OCI-LY3 (cell line): Measurements from ENCODE around the gene MPC2.

Source experiments
- H2AFZ ChIP-seq: fragments of 200-600, 300-600 bp; shearing (Covaris generic); 2 replicates; pipeline ENCODE4 v1.6.0; 2014; ENCODE audit warnings: antibody characterized with exemption, low read depth, low read length
- H3K27ac ChIP-seq: fragments of 200-600, 300-600 bp; sonication (generic); 2 replicates; pipeline ENCODE4 v1.5.1; 2014; ENCODE audit warnings: mild to moderate bottlenecking, low read length, moderate library complexity, mixed read lengths
- H3K27me3 ChIP-seq: fragments of 200-600, 300-600 bp; sonication (generic); 2 replicates; pipeline ENCODE4 v1.6.1; 2014; ENCODE audit warnings: low read depth, low read length, mixed read lengths
- H3K36me3 ChIP-seq: fragments of 200-600, 300-600 bp; sonication (generic); replicated peaks from 2 replicates; pipeline ENCODE3; 2014; ENCODE audit warnings: low read depth, low read length, mixed read lengths
- H3K4me1 ChIP-seq: fragments of 300-600, 200-600 bp; sonication (generic); 2 replicates; pipeline ENCODE4 v1.6.1; 2014; ENCODE audit warnings: low read length, mixed read lengths
- H3K4me2 ChIP-seq: fragments of 200-600, 300-600 bp; sonication (generic); 2 replicates; pipeline ENCODE4 v1.6.1; 2014; ENCODE audit warnings: low read length, mixed read lengths
- H3K4me3 ChIP-seq: fragments of 300-600, 200-600 bp; sonication (generic); 2 replicates; pipeline ENCODE4 v1.5.1; 2014; ENCODE audit warnings: antibody characterized with exemption, mild to moderate bottlenecking, low read length, moderate library complexity
- H3K79me2 ChIP-seq: fragments of 300-600, 200-600 bp; shearing (Covaris generic); 2 replicates; pipeline ENCODE4 v1.6.1; 2014; ENCODE audit warnings: mild to moderate bottlenecking, low read length, mixed read lengths
- H3K9ac ChIP-seq: fragments of 300-600, 200-600 bp; shearing (Covaris generic); 2 replicates; pipeline ENCODE4 v1.6.0; 2014; ENCODE audit warnings: mild to moderate bottlenecking, low read length, moderate library complexity
- H3K9me3 ChIP-seq: fragments of 200-600, 300-600 bp; shearing (Covaris generic); 2 replicates; pipeline ENCODE4 v1.6.1; 2014; ENCODE audit warnings: low read length, mixed read lengths; ENCODE audit not compliant: insufficient read depth
- H4K20me1 ChIP-seq: fragments of 200-600, 300-600 bp; sonication (generic); 2 replicates; pipeline ENCODE4 v1.6.1; 2016; ENCODE audit warnings: low read length, mixed read lengths; ENCODE audit not compliant: insufficient read depth
- CTCF ChIP-seq: fragments of 200-600, 300-600 bp; sonication (generic); IDR thresholded peaks from 2 replicates; pipeline ENCODE4 v1.5.1; 2014; ENCODE audit warnings: antibody characterized with exemption, low read length, low read depth
- EZH2phosphoT487 ChIP-seq: fragments of 200-600 bp; shearing (Covaris generic); IDR thresholded peaks from 2 replicates; pipeline ENCODE4 v1.6.1; 2018; ENCODE audit warnings: antibody characterized with exemption, mixed run types, low read depth

The MPC2 gene

GRCh38 chr1:167966050-167966449 lies 29.2 kb upstream of the MPC2 start:
- H3K9ac ChIP-seq: no peak overlapping the region
- no peaks in the 10 kb centered on the region for H3K9me3 ChIP-seq
- peaks cover 15% of the 10 kb centered on the region; the same call in 1 of the 2 replicates for H3K79me2 ChIP-seq
- TF ChIP-seq CTCF (no peak), EZH2phosphoT487 (no peak)
- H3K4me1 ChIP-seq: no peaks in the 10 kb centered on the region
- no peak overlapping the region for H3K4me3 ChIP-seq
- no peaks in the 10 kb centered on the region for H3K27me3 ChIP-seq
- no peak overlapping the region for H3K27ac ChIP-seq
- no peak overlapping the region for H2AFZ ChIP-seq
- no peak overlapping the region for H3K4me2 ChIP-seq
- peaks cover 13% of the 10 kb centered on the region for H3K36me3 ChIP-seq
- H4K20me1 ChIP-seq: 0 out of 2 replicates have a peak, but pooled peaks cover 2% of the 10 kb centered on the region

- Histone ChIP-seq H3K4me3 (no peak overlapping the region), H3K27me3 (no peaks in the 10 kb centered on the region), H3K79me2 (peaks cover 15% of the 10 kb centered on the region; the same call in 1 of the 2 replicates), H3K9ac (no peak overlapping the region), H3K4me2 (no peak overlapping the region), H4K20me1 (0 out of 2 replicates have a peak, but pooled peaks cover 3% of the 10 kb centered on the region), H2AFZ (no peak overlapping the region), H3K9me3 (no peaks in the 10 kb centered on the region), H3K27ac (no peak overlapping the region), H3K4me1 (no peaks in the 10 kb centered on the region), H3K36me3 (peaks cover 13% of the 10 kb centered on the region)
- no peak for TF ChIP-seq CTCF
- TF ChIP-seq EZH2phosphoT487: no peak
These were observed 27.8 kb upstream of the MPC2 start for GRCh38 chr1:167964646-167965045.

- peaks cover 19% of the 10 kb centered on the region for H3K36me3 ChIP-seq
- H3K27ac ChIP-seq: no peak overlapping the region
- no peak for TF ChIP-seq CTCF
- TF ChIP-seq EZH2phosphoT487: no peak
- 0 out of 2 replicates have a peak, but pooled peaks cover 14% of the 10 kb centered on the region for H4K20me1 ChIP-seq
- no peak overlapping the region for H3K9ac ChIP-seq
- H3K27me3 ChIP-seq: no peaks in the 10 kb centered on the region
- H2AFZ ChIP-seq: no peak overlapping the region
- H3K4me3 ChIP-seq: no peak overlapping the region
- H3K79me2 ChIP-seq: peaks cover 8% of the 10 kb centered on the region
- H3K9me3 ChIP-seq: no peaks in the 10 kb centered on the region
- H3K4me2 ChIP-seq: no peak overlapping the region
- H3K4me1 ChIP-seq: no peaks in the 10 kb centered on the region
These were observed 20.8 kb upstream of the MPC2 start for GRCh38 chr1:167957710-167958109.

GRCh38 chr1:167955915-167956314 lies 19.0 kb upstream of the MPC2 start:
- peaks cover 5% of the 10 kb centered on the region for H3K79me2 ChIP-seq

More at GRCh38 chr1:167955915-167956314, 19.0 kb upstream of the MPC2 start:
- Histone ChIP-seq H4K20me1 (0 out of 2 replicates have a peak, but pooled peaks cover 14% of the 10 kb centered on the region), H3K9me3 (no peaks in the 10 kb centered on the region), H3K4me3 (no peak overlapping the region), H3K4me1 (no peaks in the 10 kb centered on the region), H3K4me2 (no peak overlapping the region), H3K9ac (no peak overlapping the region), H3K27me3 (no peaks in the 10 kb centered on the region), H3K36me3 (peaks cover 16% of the 10 kb centered on the region), H3K27ac (no peak overlapping the region), H2AFZ (no peak overlapping the region)
- no peak for TF ChIP-seq CTCF
- no peak for TF ChIP-seq EZH2phosphoT487
